ENCODE data around the gene RAB20.
"Not testable (repeated sequence)": the region's sequence is repeated elsewhere in the genome, so short reads cannot be mapped to it uniquely, and the experiment has no call there.

Gene RAB20

GRCh38 chr13:110554946-110555345 lies 6.6 kb downstream of the RAB20 start:
- no peak for DNase-seq (ENCODE audit: low read depth)

- DNase-seq (ENCODE audit: low read depth), result no peak
These were observed 7.2 kb downstream of the RAB20 start for GRCh38 chr13:110554227-110554836.

- no peak for DNase-seq (ENCODE audit: low read depth)
These were observed 8.1 kb downstream of the RAB20 start for GRCh38 chr13:110553417-110553816.

GRCh38 chr13:110552767-110553166 lies 8.8 kb downstream of the RAB20 start:
- DNase-seq (ENCODE audit: low read depth), result no peak

- DNase-seq (ENCODE audit: low read depth), result no peak
These were observed 10.2 kb downstream of the RAB20 start for GRCh38 chr13:110551284-110551683.

- DNase-seq (ENCODE audit: low read depth), result no peak
These were observed 11.7 kb downstream of the RAB20 start for GRCh38 chr13:110549795-110550160.

- DNase-seq (ENCODE audit: low read depth), result no peak
These were observed 12.4 kb downstream of the RAB20 start for GRCh38 chr13:110548891-110549794.

- peak; percentile 88 for DNase-seq (ENCODE audit: low read depth)
These were observed 14.6 kb downstream of the RAB20 start for GRCh38 chr13:110546926-110547325.

- DNase-seq (ENCODE audit: low read depth), result no peak
These were observed 15.1 kb downstream of the RAB20 start for GRCh38 chr13:110546378-110546777.

- no peak for DNase-seq (ENCODE audit: low read depth)
These were observed 19.2 kb downstream of the RAB20 start for GRCh38 chr13:110542169-110542796.

GRCh38 chr13:110541526-110541920 lies 20.0 kb downstream of the RAB20 start:
- peak; percentile 68 for DNase-seq (ENCODE audit: low read depth)

- no peak for DNase-seq (ENCODE audit: low read depth)
These were observed 20.5 kb downstream of the RAB20 start for GRCh38 chr13:110540871-110541525.

GRCh38 chr13:110539894-110540293 lies 21.6 kb downstream of the RAB20 start:
- no peak for DNase-seq (ENCODE audit: low read depth)

- DNase-seq (ENCODE audit: low read depth), result no peak
These were observed 22.9 kb downstream of the RAB20 start for GRCh38 chr13:110538632-110539031.

GRCh38 chr13:110536006-110536693 lies 25.4 kb downstream of the RAB20 start:
- DNase-seq (ENCODE audit: low read depth), result no peak

- DNase-seq (ENCODE audit: low read depth), result no peak
These were observed 26.0 kb downstream of the RAB20 start for GRCh38 chr13:110535526-110535925.

- no peak for DNase-seq (ENCODE audit: low read depth)
These were observed 27.5 kb downstream of the RAB20 start for GRCh38 chr13:110533771-110534670.

- not testable (repeated sequence) for DNase-seq (ENCODE audit: low read depth)
These were observed 29.3 kb downstream of the RAB20 start for GRCh38 chr13:110532258-110532657.

GRCh38 chr13:110531671-110532083 lies 29.8 kb downstream of the RAB20 start:
- DNase-seq (ENCODE audit: low read depth), result no peak

GRCh38 chr13:110531100-110531499 lies 30.4 kb downstream of the RAB20 start:
- DNase-seq (ENCODE audit: low read depth), result no peak

Data from EH (cell line).